NCI-H128 (cell line): ENCODE data around the gene PTF1A.
"Not testable (repeated sequence)": the region's sequence is repeated elsewhere in the genome, so short reads cannot be mapped to it uniquely, and the experiment has no call there.

ENCODE experiments used
- DNase-seq: peaks from one replicate; lab custom pipeline; 2025; ENCODE audit not compliant: unreplicated experiment; lab: John Stamatoyannopoulos, UW

Gene PTF1A

GRCh38 chr10:23203369-23204325, 11.5 kb downstream of the PTF1A start:
- DNase-seq = no peak

GRCh38 chr10:23204773-23205172, 12.7 kb downstream of the PTF1A start:
- no peak for DNase-seq

- no peak for DNase-seq
Measured at GRCh38 chr10:23205972-23206642, 14.0 kb downstream of the PTF1A start.

GRCh38 chr10:23217471-23217870, 25.4 kb downstream of the PTF1A start:
- DNase-seq = no peak

- DNase-seq = no peak
Measured at GRCh38 chr10:23230582-23230981, 38.5 kb downstream of the PTF1A start.

GRCh38 chr10:23238015-23238414, 45.9 kb downstream of the PTF1A start:
- no peak for DNase-seq

GRCh38 chr10:23241779-23242178, 49.7 kb downstream of the PTF1A start:
- not testable (repeated sequence) for DNase-seq
